Activated naive CD8-positive, alpha-beta T cell treated with anti-CD3 and anti-CD28 coated beads, Interleukin-2, amount 10 ng/mL, durations not matched to agents 7 days and 5 days (primary cell): ENCODE results near the gene TTLL5. TPM values are rescaled to one million over a fixed set of nuclear protein-coding genes. Genes with fewer than 3 reads are reported as not detected.

Experiments
- ATAC-seq: fragments of 150-1000 bp; cut with Tn5 transposase; one replicate; pipeline ENCODE4 v1.10.0; 2021; ENCODE audit warnings: low read depth, moderate library complexity
- POLR2A ChIA-PET: fragments of 350-600 bp; sonication (Branson Sonifier 250); formaldehyde crosslinking; loops from one replicate; lab custom pipeline; 2021; ENCODE audit warnings: antibody characterized with exemption; lab: Charles Lee
- DNase-seq: peaks from one replicate; pipeline ENCODE4 v3.0.0; 2021
- H3K27ac Mint-ChIP-seq: one replicate; pipeline ENCODE4 v1.8.0; 2022; ENCODE audit warnings: mild to moderate bottlenecking, mixed read lengths
- H3K27me3 Mint-ChIP-seq: one replicate; pipeline ENCODE4 v1.8.0; 2022; ENCODE audit warnings: mild to moderate bottlenecking, moderate library complexity, mixed read lengths
- H3K36me3 Mint-ChIP-seq: one replicate; pipeline ENCODE4 v1.8.0; 2021; ENCODE audit warnings: mild to moderate bottlenecking, mixed read lengths
- H3K4me1 Mint-ChIP-seq: one replicate; pipeline ENCODE4 v1.8.0; 2021; ENCODE audit warnings: mixed read lengths
- H3K4me3 Mint-ChIP-seq: one replicate; pipeline ENCODE4 v1.8.0; 2022; ENCODE audit warnings: mild to moderate bottlenecking, moderate library complexity, mixed read lengths
- H3K9me3 Mint-ChIP-seq: one replicate; pipeline ENCODE4 v1.8.0; 2021; ENCODE audit warnings: mixed read lengths
- total RNA-seq, 2 experiments: library from RNA; stranded (reverse); gene quantifications; one replicate each; pipeline ENCODE4 v1.2.3, GENCODE V29; 2021

Gene TTLL5
- total RNA-seq, 2 experiments from 2014 or later = 31.8 to 32.7 TPM

GRCh38 chr14:75811136-75811829, 150.2 kb downstream of the TTLL5 start:
- no peaks in the 10 kb centered on the region for H3K9me3 Mint-ChIP-seq
- POLR2A ChIA-PET = no interaction called here

GRCh38 chr14:75811872-75812499, 150.9 kb downstream of the TTLL5 start:
- Mint-ChIP-seq H3K27ac (no peak overlapping the region), H3K27me3 (no peaks in the 10 kb centered on the region), H3K4me3 (no peak overlapping the region), H3K9me3 (no peaks in the 10 kb centered on the region), H3K4me1 (no peaks in the 10 kb centered on the region), H3K36me3 (peaks cover 11% of the 10 kb centered on the region)
- DNase-seq = no peak
- POLR2A ChIA-PET = no interaction called here
- no peak for ATAC-seq

More at GRCh38 chr14:75811136-75811829, 150.2 kb downstream of the TTLL5 start:
- Mint-ChIP-seq H3K27me3 (no peaks in the 10 kb centered on the region), H3K4me3 (no peak overlapping the region), H3K4me1 (no peaks in the 10 kb centered on the region), H3K27ac (no peak overlapping the region), H3K36me3 (peaks cover 12% of the 10 kb centered on the region)
- ATAC-seq (no peak), DNase-seq (no peak)

GRCh38 chr14:75812622-75813021, 151.6 kb downstream of the TTLL5 start:
- no peak overlapping the region for H3K4me3 Mint-ChIP-seq
- ATAC-seq (no peak), DNase-seq (no peak)
- no peaks in the 10 kb centered on the region for H3K27me3 Mint-ChIP-seq
- POLR2A ChIA-PET = no interaction called here
- no peak overlapping the region for H3K27ac Mint-ChIP-seq
- no peaks in the 10 kb centered on the region for H3K4me1 Mint-ChIP-seq
- H3K36me3 Mint-ChIP-seq = peaks cover 13% of the 10 kb centered on the region
- no peaks in the 10 kb centered on the region for H3K9me3 Mint-ChIP-seq

- ATAC-seq (no peak), DNase-seq (no peak)
- no peaks in the 10 kb centered on the region for H3K9me3 Mint-ChIP-seq
- peaks cover 12% of the 10 kb centered on the region for H3K4me1 Mint-ChIP-seq
- no peaks in the 10 kb centered on the region for H3K27me3 Mint-ChIP-seq
- POLR2A ChIA-PET = no interaction called here
- peaks cover 11% of the 10 kb centered on the region for H3K36me3 Mint-ChIP-seq
- no peak overlapping the region for H3K4me3 Mint-ChIP-seq
- H3K27ac Mint-ChIP-seq = no peak overlapping the region
These were observed 159.7 kb downstream of the TTLL5 start for GRCh38 chr14:75820761-75821160.

DNA sequence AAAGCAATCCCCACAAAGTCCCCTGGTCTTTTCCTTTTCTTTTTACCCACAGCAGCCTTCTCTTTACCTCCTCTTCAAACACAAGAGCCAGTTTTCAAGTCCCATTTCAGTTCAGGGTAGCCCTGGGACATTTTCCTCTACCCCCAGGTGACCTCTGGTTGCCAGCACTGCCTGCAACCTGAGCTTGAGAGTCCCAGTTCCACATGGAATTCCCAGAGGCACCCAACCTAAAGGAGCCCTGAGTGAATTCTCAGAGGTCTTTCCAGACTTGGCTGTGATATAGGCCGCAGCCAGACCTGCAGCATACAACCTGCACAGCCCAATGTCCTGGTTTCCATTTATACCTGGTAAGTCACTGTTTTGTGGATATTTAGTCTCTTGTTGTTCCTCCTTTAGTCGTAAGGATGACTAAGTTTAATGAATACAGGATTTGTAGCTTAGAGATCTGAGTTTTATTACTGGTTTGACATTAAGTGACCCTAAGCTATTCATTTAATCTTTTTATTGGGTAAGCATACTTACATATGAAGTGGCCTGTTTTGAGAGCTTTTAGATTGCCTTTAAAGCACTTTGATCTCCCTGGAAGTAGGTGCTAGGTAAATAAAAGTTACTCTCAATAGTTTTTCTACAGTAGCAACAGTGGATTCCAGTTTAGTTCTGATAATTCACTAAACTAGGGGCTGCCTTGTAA, 160.9 kb downstream of the TTLL5 start:
- Mint-ChIP-seq H3K36me3 (peaks cover 8% of the 10 kb centered on the region), H3K9me3 (no peaks in the 10 kb centered on the region), H3K4me1 (peaks cover 12% of the 10 kb centered on the region), H3K4me3 (no peak overlapping the region), H3K27me3 (no peaks in the 10 kb centered on the region), H3K27ac (no peak overlapping the region)
- ATAC-seq (no peak), DNase-seq (no peak)
- POLR2A ChIA-PET = no interaction called here

- no peaks in the 10 kb centered on the region for H3K9me3 Mint-ChIP-seq
- no peak overlapping the region for H3K4me3 Mint-ChIP-seq
- no peak overlapping the region for H3K27ac Mint-ChIP-seq
- POLR2A ChIA-PET = no interaction called here
- ATAC-seq (no peak), DNase-seq (no peak)
- no peaks in the 10 kb centered on the region for H3K27me3 Mint-ChIP-seq
- peaks cover 6% of the 10 kb centered on the region for H3K36me3 Mint-ChIP-seq
- H3K4me1 Mint-ChIP-seq = peaks cover 12% of the 10 kb centered on the region
These were observed 161.6 kb downstream of the TTLL5 start for GRCh38 chr14:75822522-75823141.

- no peak overlapping the region for H3K27ac Mint-ChIP-seq
- no peaks in the 10 kb centered on the region for H3K9me3 Mint-ChIP-seq
- H3K4me1 Mint-ChIP-seq = peaks cover 12% of the 10 kb centered on the region
- H3K27me3 Mint-ChIP-seq = no peaks in the 10 kb centered on the region
- H3K4me3 Mint-ChIP-seq = no peak overlapping the region
- ATAC-seq (no peak), DNase-seq (no peak)
- POLR2A ChIA-PET = no interaction called here
- peaks cover 8% of the 10 kb centered on the region for H3K36me3 Mint-ChIP-seq
These were observed 162.3 kb downstream of the TTLL5 start for GRCh38 chr14:75823334-75823733.

DNA sequence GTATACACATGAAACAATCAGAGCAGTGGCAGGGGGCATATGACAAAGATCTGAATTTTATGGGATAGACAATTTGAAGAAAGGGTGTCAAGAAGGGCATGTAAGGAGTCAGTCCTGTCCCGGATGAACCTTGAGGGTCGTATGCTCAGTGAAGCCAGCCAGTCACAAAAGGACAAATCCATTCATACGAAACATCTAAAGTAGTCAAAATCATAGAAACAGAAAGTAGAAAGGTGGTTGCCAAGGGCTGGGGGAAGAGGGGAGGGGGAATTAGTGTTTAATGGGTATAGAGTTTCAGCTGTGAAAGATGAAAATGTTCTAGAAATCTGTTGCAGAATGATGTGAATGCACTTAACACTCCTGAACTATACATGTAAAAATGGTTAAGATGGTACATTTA, 163.3 kb downstream of the TTLL5 start:
- Mint-ChIP-seq H3K27me3 (no peaks in the 10 kb centered on the region), H3K4me3 (no peak overlapping the region), H3K27ac (peak overlapping the region; percentile 0), H3K9me3 (no peaks in the 10 kb centered on the region), H3K36me3 (peaks cover 8% of the 10 kb centered on the region), H3K4me1 (peaks cover 12% of the 10 kb centered on the region)
- POLR2A ChIA-PET = no interaction called here
- ATAC-seq (no peak), DNase-seq (no peak)

- H3K4me3 Mint-ChIP-seq = no peak overlapping the region
These were observed 164.1 kb downstream of the TTLL5 start for GRCh38 chr14:75825147-75825592.

DNA sequence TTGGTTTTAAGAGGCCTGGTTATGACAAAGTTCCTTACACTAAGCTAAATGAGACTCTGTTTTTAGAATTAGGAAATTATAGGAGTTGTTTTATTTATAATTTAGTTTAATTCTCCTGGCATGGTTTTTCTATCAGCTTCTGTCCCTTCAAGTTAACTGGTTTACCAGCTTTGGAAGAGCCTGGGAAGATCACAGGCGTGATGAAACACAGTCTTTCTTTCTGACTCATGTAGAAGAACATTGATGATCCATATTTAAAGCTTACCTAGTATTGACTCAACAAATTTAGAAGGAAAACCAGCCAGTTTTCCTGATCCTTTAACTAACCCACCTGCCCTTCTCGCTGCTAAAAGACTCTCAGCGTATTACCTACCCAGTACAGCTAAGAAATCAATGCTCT, 165.6 kb downstream of the TTLL5 start:
- Mint-ChIP-seq H3K4me3 (no peak overlapping the region), H3K9me3 (no peaks in the 10 kb centered on the region), H3K27me3 (no peaks in the 10 kb centered on the region), H3K4me1 (peaks cover 18% of the 10 kb centered on the region), H3K36me3 (peaks cover 10% of the 10 kb centered on the region), H3K27ac (no peak overlapping the region)
- DNase-seq = no peak
- POLR2A ChIA-PET = no interaction called here
- no peak for ATAC-seq

More at GRCh38 chr14:75825147-75825592, 164.1 kb downstream of the TTLL5 start:
- Mint-ChIP-seq H3K4me1 (peaks cover 12% of the 10 kb centered on the region), H3K36me3 (peaks cover 8% of the 10 kb centered on the region), H3K27ac (no peak overlapping the region), H3K27me3 (no peaks in the 10 kb centered on the region), H3K9me3 (no peaks in the 10 kb centered on the region)
- no peak for ATAC-seq
- DNase-seq = no peak
- POLR2A ChIA-PET = no interaction called here

DNA sequence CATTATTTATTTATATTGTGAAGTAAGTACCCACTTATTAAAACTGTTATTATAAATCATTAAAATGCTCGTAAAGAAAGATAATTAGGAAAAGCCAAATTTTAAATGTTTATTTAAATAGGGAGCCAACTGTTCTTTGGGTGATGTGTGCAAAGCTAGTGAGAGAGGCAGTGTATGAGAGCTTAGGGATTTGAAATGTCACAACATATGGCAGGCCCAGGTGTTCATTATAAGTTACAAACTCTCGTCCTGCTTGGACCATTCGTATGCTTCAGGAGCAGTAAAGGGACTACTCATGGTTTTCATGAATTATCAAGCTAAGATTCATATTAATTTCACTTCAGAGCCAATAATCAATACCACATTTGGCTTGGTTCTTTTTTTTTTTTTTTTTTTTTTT, 166.3 kb downstream of the TTLL5 start:
- DNase-seq (no peak), ATAC-seq (no peak)
- Mint-ChIP-seq H3K36me3 (peaks cover 7% of the 10 kb centered on the region), H3K27me3 (no peaks in the 10 kb centered on the region), H3K9me3 (no peaks in the 10 kb centered on the region), H3K4me1 (peaks cover 21% of the 10 kb centered on the region), H3K4me3 (no peak overlapping the region), H3K27ac (no peak overlapping the region)
- POLR2A ChIA-PET = no interaction called here

- no peak overlapping the region for H3K27ac Mint-ChIP-seq
- no peaks in the 10 kb centered on the region for H3K9me3 Mint-ChIP-seq
- ATAC-seq (no peak), DNase-seq (no peak)
- no peaks in the 10 kb centered on the region for H3K27me3 Mint-ChIP-seq
- peaks cover 11% of the 10 kb centered on the region for H3K36me3 Mint-ChIP-seq
- POLR2A ChIA-PET = no interaction called here
- peaks cover 18% of the 10 kb centered on the region for H3K4me1 Mint-ChIP-seq
- H3K4me3 Mint-ChIP-seq = no peak overlapping the region
These were observed 168.3 kb downstream of the TTLL5 start for GRCh38 chr14:75829316-75829715.

DNA sequence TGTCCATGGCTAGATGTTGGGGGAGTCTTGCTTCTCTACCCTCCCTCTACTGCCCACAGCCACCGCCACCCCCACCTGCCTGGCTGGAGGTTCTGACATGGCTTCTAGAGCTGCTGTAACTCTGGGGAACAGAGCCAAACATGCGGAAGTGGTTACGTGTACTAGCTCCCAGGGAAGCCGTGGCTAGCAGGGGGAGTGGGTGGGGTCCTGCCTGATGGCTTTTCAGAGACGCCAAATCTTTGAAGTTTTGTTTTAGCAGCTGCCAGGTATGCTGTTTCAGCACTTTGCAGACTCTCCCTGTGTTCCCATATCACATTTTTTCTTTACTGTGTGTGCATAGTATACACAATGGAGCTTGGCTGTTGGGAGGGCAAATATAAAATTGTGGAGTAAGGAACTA, 170.4 kb downstream of the TTLL5 start:
- peaks cover 19% of the 10 kb centered on the region for H3K36me3 Mint-ChIP-seq
- POLR2A ChIA-PET = no interaction called here
- peak overlapping the region; percentile 53 for H3K4me3 Mint-ChIP-seq
- H3K27me3 Mint-ChIP-seq = no peaks in the 10 kb centered on the region
- H3K4me1 Mint-ChIP-seq = peaks cover 11% of the 10 kb centered on the region
- peak overlapping the region; percentile 77 for H3K27ac Mint-ChIP-seq
- DNase-seq (peak; percentile 44), ATAC-seq (peak; percentile 95)
- no peaks in the 10 kb centered on the region for H3K9me3 Mint-ChIP-seq
